ENCODE measurements around the gene FGF3. TPM values are rescaled to one million over a fixed set of nuclear protein-coding genes. Genes with fewer than 3 reads are reported as not detected.

FGF3 gene
- total and polyA plus RNA-seq, 10 of the 15 experiments (the other 5 are each of a cell fraction or from before 2014, with no cell fraction given): not detected

DNA sequence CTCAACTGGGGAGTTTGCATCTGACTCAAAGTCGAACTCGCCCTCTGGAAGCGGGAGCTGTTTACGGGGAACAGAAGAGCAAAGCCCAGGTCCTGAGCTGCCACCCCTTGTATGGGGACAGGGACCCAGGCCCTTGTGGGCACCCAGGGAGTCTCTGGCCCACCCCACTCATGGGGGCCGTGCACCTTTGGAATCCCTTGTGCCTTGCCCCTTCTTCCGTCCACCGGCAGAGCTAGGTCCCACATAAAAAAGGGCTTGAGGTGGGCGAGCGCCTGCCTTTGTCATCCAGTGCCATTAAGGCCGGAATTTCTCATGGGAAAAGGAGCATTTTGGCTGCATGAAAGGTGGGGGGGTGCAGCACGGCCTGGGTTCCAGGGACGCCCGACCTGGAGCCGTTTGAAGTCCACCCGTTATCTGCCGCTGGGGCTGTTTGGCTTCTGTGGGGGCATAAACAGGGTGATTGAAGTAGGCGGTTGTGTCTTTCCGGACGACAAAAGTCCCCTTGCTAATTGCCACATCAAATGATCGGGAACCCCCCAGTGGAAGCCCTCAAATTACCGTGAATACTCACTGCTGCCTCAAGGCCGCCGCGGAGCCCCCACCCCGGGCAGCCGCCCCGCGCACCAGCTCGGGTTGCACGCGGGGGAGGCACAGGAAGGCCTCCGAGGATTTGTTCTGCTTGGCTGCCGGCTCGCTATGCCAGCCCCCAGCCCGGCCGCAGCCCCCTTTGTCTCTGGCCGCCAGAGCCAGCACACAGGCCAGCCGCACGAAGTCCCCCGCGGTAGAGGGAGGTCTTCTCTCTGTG, 49.0 kb upstream of the FGF3 start:
- H3K36me3 ChIP-seq (ENCODE audit: control insufficient read depth in 2 of 2, insufficient read depth in 2 of 2, low read length in 1 of 2): no peaks in the 10 kb centered on the region
- no peak overlapping the region for H2AFZ ChIP-seq (ENCODE audit: control insufficient read depth, low read depth, low read length)
- H3K27ac ChIP-seq (ENCODE audit: control insufficient read depth, insufficient read depth): no peak overlapping the region
- FAIRE-seq (no peak), ATAC-seq (no peak), DNase-seq (ENCODE audit: low read depth, low spot score) (no peak)
- in situ Hi-C loops (cut with MboI) (no loop called here), intact Hi-C loops (cut with micrococcal nuclease; ENCODE audit: unreplicated experiment) (no loop called here)
- POLR2A ChIA-PET: no interaction called here
- H3K4me2 ChIP-seq (ENCODE audit: control insufficient read depth, insufficient read depth): no peak overlapping the region
- H4K20me1 ChIP-seq (ENCODE audit: control insufficient read depth, insufficient read depth): no peaks in the 10 kb centered on the region
- H3K27me3 ChIP-seq (replicated peaks in 1 of 2; ENCODE audit: control insufficient read depth in 2 of 2, insufficient read depth in 2 of 2, low read length in 1 of 2): peaks cover 0 to 2% of the 10 kb centered on the region in 2 experiments; a peak in 2 of 4 replicates
- BruUV-seq (replicated peaks): no TSS peak
- CTCF ChIA-PET: no interaction called here
- H3K9ac ChIP-seq (ENCODE audit: control insufficient read depth, insufficient read depth, low read length): no peak overlapping the region
- RAD21 ChIA-PET (ENCODE audit: unreplicated experiment): no interaction called here
- no peaks in the 10 kb centered on the region for H3K9me3 ChIP-seq (replicated peaks; ENCODE audit: control insufficient read depth, insufficient read depth, low read length)
- no peak overlapping the region for H3K4me3 ChIP-seq
- WGBS (ENCODE audit: insufficient coverage, insufficient replicate concordance, low lambda C conversion rate, missing lambda C conversion rate): 39% methylated on average over 39 of the region's 41 CpGs
- SMC1A ChIA-PET (ENCODE audit: uncharacterized antibody, unreplicated experiment): no interaction called here
- H3K79me2 ChIP-seq (ENCODE audit: control insufficient read depth, insufficient read depth, low read length): no peaks in the 10 kb centered on the region
- H3K4me1 ChIP-seq (ENCODE audit: control insufficient read depth, insufficient read depth, low read length): no peaks in the 10 kb centered on the region
- TF ChIP-seq POLR2A (IDR thresholded peaks at IDR 0.05; ENCODE audit: low read depth, low read length) (no peak), ZNF622 (IDR thresholded peaks at IDR 0.05) (no peak), BACH1 (IDR thresholded peaks at IDR 0.05; ENCODE audit: borderline replicate concordance) (no peak), TAF1 (IDR thresholded peaks at IDR 0.05; ENCODE audit: borderline replicate concordance, low read depth, low read length) (no peak), NFYB (IDR thresholded peaks at IDR 0.05; ENCODE audit: insufficient read depth, low read depth, low read length) (no peak), JUND (IDR thresholded peaks at IDR 0.05; ENCODE audit: low read depth, low read length) (no peak), JUNB (IDR thresholded peaks at IDR 0.05) (no peak), CREM (IDR thresholded peaks at IDR 0.05; ENCODE audit: low read depth) (no peak), RAD21 (IDR thresholded peaks at IDR 0.05; ENCODE audit: insufficient read depth, low read depth, low read length) (no peak), KLF5 (IDR thresholded peaks at IDR 0.05; ENCODE audit: partially characterized antibody) (no peak), ZNF384 (IDR thresholded peaks at IDR 0.05; ENCODE audit: borderline replicate concordance, low read depth, low read length) (no peak), ASH2L (IDR thresholded peaks at IDR 0.05; ENCODE audit: borderline replicate concordance, low read depth) (no peak), NFXL1 (IDR thresholded peaks at IDR 0.05; ENCODE audit: borderline replicate concordance) (no peak), HDAC2 (IDR thresholded peaks at IDR 0.05) (no peak)
- TF ChIP-seq, protein P1, sequence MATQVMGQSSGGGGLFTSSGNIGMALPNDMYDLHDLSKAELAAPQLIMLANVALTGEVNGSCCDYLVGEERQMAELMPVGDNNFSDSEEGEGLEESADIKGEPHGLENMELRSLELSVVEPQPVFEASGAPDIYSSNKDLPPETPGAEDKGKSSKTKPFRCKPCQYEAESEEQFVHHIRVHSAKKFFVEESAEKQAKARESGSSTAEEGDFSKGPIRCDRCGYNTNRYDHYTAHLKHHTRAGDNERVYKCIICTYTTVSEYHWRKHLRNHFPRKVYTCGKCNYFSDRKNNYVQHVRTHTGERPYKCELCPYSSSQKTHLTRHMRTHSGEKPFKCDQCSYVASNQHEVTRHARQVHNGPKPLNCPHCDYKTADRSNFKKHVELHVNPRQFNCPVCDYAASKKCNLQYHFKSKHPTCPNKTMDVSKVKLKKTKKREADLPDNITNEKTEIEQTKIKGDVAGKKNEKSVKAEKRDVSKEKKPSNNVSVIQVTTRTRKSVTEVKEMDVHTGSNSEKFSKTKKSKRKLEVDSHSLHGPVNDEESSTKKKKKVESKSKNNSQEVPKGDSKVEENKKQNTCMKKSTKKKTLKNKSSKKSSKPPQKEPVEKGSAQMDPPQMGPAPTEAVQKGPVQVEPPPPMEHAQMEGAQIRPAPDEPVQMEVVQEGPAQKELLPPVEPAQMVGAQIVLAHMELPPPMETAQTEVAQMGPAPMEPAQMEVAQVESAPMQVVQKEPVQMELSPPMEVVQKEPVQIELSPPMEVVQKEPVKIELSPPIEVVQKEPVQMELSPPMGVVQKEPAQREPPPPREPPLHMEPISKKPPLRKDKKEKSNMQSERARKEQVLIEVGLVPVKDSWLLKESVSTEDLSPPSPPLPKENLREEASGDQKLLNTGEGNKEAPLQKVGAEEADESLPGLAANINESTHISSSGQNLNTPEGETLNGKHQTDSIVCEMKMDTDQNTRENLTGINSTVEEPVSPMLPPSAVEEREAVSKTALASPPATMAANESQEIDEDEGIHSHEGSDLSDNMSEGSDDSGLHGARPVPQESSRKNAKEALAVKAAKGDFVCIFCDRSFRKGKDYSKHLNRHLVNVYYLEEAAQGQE (IDR thresholded peaks at IDR 0.05; ENCODE audit: low read depth, low read length): no peak
- TF ChIP-seq, protein P2, sequence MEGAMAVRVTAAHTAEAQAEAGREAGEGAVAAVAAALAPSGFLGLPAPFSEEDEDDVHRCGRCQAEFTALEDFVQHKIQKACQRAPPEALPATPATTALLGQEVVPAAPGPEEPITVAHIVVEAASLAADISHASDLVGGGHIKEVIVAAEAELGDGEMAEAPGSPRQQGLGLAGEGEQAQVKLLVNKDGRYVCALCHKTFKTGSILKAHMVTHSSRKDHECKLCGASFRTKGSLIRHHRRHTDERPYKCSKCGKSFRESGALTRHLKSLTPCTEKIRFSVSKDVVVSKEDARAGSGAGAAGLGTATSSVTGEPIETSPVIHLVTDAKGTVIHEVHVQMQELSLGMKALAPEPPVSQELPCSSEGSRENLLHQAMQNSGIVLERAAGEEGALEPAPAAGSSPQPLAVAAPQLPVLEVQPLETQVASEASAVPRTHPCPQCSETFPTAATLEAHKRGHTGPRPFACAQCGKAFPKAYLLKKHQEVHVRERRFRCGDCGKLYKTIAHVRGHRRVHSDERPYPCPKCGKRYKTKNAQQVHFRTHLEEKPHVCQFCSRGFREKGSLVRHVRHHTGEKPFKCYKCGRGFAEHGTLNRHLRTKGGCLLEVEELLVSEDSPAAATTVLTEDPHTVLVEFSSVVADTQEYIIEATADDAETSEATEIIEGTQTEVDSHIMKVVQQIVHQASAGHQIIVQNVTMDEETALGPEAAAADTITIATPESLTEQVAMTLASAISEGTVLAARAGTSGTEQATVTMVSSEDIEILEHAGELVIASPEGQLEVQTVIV (IDR thresholded peaks at IDR 0.05; ENCODE audit: borderline replicate concordance, partially characterized antibody): no peak
- TF ChIP-seq, protein P3, sequence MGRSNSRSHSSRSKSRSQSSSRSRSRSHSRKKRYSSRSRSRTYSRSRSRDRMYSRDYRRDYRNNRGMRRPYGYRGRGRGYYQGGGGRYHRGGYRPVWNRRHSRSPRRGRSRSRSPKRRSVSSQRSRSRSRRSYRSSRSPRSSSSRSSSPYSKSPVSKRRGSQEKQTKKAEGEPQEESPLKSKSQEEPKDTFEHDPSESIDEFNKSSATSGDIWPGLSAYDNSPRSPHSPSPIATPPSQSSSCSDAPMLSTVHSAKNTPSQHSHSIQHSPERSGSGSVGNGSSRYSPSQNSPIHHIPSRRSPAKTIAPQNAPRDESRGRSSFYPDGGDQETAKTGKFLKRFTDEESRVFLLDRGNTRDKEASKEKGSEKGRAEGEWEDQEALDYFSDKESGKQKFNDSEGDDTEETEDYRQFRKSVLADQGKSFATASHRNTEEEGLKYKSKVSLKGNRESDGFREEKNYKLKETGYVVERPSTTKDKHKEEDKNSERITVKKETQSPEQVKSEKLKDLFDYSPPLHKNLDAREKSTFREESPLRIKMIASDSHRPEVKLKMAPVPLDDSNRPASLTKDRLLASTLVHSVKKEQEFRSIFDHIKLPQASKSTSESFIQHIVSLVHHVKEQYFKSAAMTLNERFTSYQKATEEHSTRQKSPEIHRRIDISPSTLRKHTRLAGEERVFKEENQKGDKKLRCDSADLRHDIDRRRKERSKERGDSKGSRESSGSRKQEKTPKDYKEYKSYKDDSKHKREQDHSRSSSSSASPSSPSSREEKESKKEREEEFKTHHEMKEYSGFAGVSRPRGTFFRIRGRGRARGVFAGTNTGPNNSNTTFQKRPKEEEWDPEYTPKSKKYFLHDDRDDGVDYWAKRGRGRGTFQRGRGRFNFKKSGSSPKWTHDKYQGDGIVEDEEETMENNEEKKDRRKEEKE (IDR thresholded peaks at IDR 0.05): no peak
